Endothelial cell of umbilical vein (primary cell): ENCODE data around the gene CRHR1. TPM values are rescaled to one million over a fixed set of nuclear protein-coding genes. Genes with fewer than 3 reads are reported as not detected.

Source experiments
- BruUV-seq: library from RNA; stranded (reverse); fragments of 400-500 nt; replicated peaks from 2 replicates; lab custom pipeline; 2021; lab: Mats Ljungman, UMichigan
- CTCF ChIA-PET: fragments of 300-600, 350-600 bp; sonication (Branson Sonifier 250); formaldehyde crosslinking; loops from one replicate; lab custom pipeline; 2021; ENCODE audit warnings: antibody characterized with exemption, inconsistent platforms; lab: Charles Lee
- POLR2A ChIA-PET: fragments of 300-600, 350-600 bp; sonication (Branson Sonifier 250); formaldehyde crosslinking; loops from one replicate; lab custom pipeline; 2021; ENCODE audit warnings: antibody characterized with exemption, inconsistent platforms; lab: Charles Lee
- DNase-seq: peaks from one replicate; pipeline ENCODE4 v3.0.0-alpha.2; 2011; ENCODE audit warnings: low read depth, low spot score
- FAIRE-seq: peaks from 2 replicates; lab custom pipeline; 2011; peaks lifted over from hg19 to GRCh38; lab: Jason Lieb, UNC
- H2AFZ ChIP-seq: 2 replicates; pipeline ENCODE4 v1.6.0; 2012; ENCODE audit warnings: low read depth, low read length, control low read depth, inconsistent platforms
- H3K27ac ChIP-seq: 2 replicates; pipeline ENCODE4 v1.5.1; 2011; ENCODE audit warnings: low read depth, mild to moderate bottlenecking, control low read depth, low read length, moderate library complexity; ENCODE audit not compliant: insufficient read depth
- H3K27me3 ChIP-seq, 2 experiments: 2 replicates each; pipeline versions ENCODE4 v1.6.0 to v1.6.1; 2011; ENCODE audit warnings: low read length in 2 of 2, mixed read lengths in 1 of 2; ENCODE audit not compliant: control insufficient read depth in 2 of 2, insufficient read depth in 2 of 2
- H3K36me3 ChIP-seq, 2 experiments: 2 replicates in 1 of 2; 3 replicates in 1 of 2; pipeline ENCODE4 v1.5.1; 2011; ENCODE audit warnings: low read length in 2 of 2, mild to moderate bottlenecking in 1 of 2, moderate library complexity in 1 of 2; ENCODE audit not compliant: control insufficient read depth in 2 of 2, insufficient read depth in 2 of 2; ENCODE audit errors: extremely low read depth in 1 of 2
- H3K4me1 ChIP-seq: 3 replicates; pipeline ENCODE4 v1.5.1; 2011; ENCODE audit warnings: mild to moderate bottlenecking, low read length; ENCODE audit not compliant: control insufficient read depth, insufficient read depth; ENCODE audit errors: extremely low read depth
- H3K4me2 ChIP-seq: 2 replicates; pipeline ENCODE4 v1.6.1; 2011; ENCODE audit warnings: low read length, control low read depth, mixed read lengths; ENCODE audit not compliant: insufficient read depth
- H3K4me3 ChIP-seq, 3 experiments: fragments of 200-600 bp in 1 of 3; sonication (generic), shearing (Covaris generic) in 1 of 3; replicated peaks in 1 of 3; 2 replicates each; pipeline ENCODE4 v1.5.1; 2011 to 2016; ENCODE audit warnings: control low read depth in 3 of 3, low read length in 3 of 3, mild to moderate bottlenecking in 2 of 3, inconsistent platforms in 1 of 3, low read depth in 1 of 3, moderate library complexity in 1 of 3; ENCODE audit not compliant: insufficient read depth in 1 of 3
- H3K79me2 ChIP-seq: 2 replicates; pipeline ENCODE4 v1.6.0; 2012; ENCODE audit warnings: low read length, inconsistent platforms; ENCODE audit not compliant: control insufficient read depth, insufficient read depth
- H3K9ac ChIP-seq: replicated peaks from 2 replicates; pipeline ENCODE3; 2011; ENCODE audit warnings: low read length, control low read depth; ENCODE audit not compliant: insufficient read depth; ENCODE audit errors: extremely low read depth
- H3K9me1 ChIP-seq: replicated peaks from 3 replicates; pipeline ENCODE4 v1.6.0; 2011; ENCODE audit warnings: mild to moderate bottlenecking, low read length; ENCODE audit not compliant: control insufficient read depth, insufficient read depth; ENCODE audit errors: extremely low read depth
- H3K9me3 ChIP-seq: replicated peaks from 2 replicates; pipeline ENCODE4 v1.5.1; 2012; ENCODE audit warnings: low read length, inconsistent platforms; ENCODE audit not compliant: control insufficient read depth, insufficient read depth
- H4K20me1 ChIP-seq: replicated peaks from 2 replicates; pipeline ENCODE3; 2011; ENCODE audit warnings: mild to moderate bottlenecking, low read length; ENCODE audit not compliant: control insufficient read depth, insufficient read depth; ENCODE audit errors: extremely low read depth
- EZH2 ChIP-seq: IDR thresholded peaks from 2 replicates; pipeline ENCODE4 v1.6.1; 2012; ENCODE audit warnings: borderline replicate concordance, low read depth, mild to moderate bottlenecking, moderate library complexity, low read length, inconsistent platforms; ENCODE audit not compliant: severe bottlenecking
- FOS ChIP-seq: IDR thresholded peaks from 2 replicates; pipeline ENCODE4 v1.6.1; 2011; ENCODE audit warnings: mild to moderate bottlenecking, low read length, moderate library complexity, borderline replicate concordance; ENCODE audit not compliant: insufficient read depth
- GATA2 ChIP-seq: IDR thresholded peaks from 2 replicates; pipeline ENCODE4 v1.7.0; 2011; ENCODE audit warnings: low read depth, mild to moderate bottlenecking, moderate library complexity, mixed read lengths, low read length; ENCODE audit not compliant: insufficient read length, insufficient read depth
- JUN ChIP-seq: IDR thresholded peaks from 2 replicates; pipeline ENCODE4 v1.6.1; 2011; ENCODE audit warnings: borderline replicate concordance, low read depth; ENCODE audit not compliant: insufficient read length, insufficient read depth
- MYC ChIP-seq: IDR thresholded peaks from one replicate; pipeline ENCODE4 v1.6.1; 2011; ENCODE audit warnings: mild to moderate bottlenecking, low read depth, low read length
- POLR2A ChIP-seq: IDR thresholded peaks from 2 replicates; pipeline ENCODE4 v1.6.1; 2012; ENCODE audit warnings: low read depth, mild to moderate bottlenecking, control low read depth, low read length
- POLR2AphosphoS5 ChIP-seq: IDR thresholded peaks from 2 replicates; pipeline ENCODE4 v1.6.1; 2012; ENCODE audit warnings: low read depth, mild to moderate bottlenecking, control low read depth, low read length, moderate library complexity; ENCODE audit not compliant: insufficient read depth
- dilution Hi-C: fragments of 300-500 bp; cut with MboI; formaldehyde crosslinking; loops from one replicate; pipeline ENCODE4 v1.15.0; 2019; ENCODE audit warnings: low sequenced_read_pairs; ENCODE audit not compliant: extremely low pct_ligation_motif_present
- intact Hi-C: fragments of 100-400 bp; cut with micrococcal nuclease; formaldehyde crosslinking; loops from one replicate; pipeline ENCODE4 v1.10.0; 2022
- polyA plus RNA-seq, 4 experiments: library from polyadenylated mRNA; depleted of rRNA in 3 of 4; stranded (reverse) in 3 of 4; unstranded in 1 of 4; fragments of >200 nt; gene quantifications; 2 replicates each; pipeline versions ENCODE4 v1.2.1 to v1.2.3, GENCODE V29; 2011 to 2012; ENCODE audit warnings: missing spikeins in 1 of 4
- total RNA-seq: library from RNA; stranded (reverse); gene quantifications from 2 replicates; pipeline ENCODE4 v1.2.3, GENCODE V29; 2021
- TF ChIP-seq, protein P1 (sequence below): IDR thresholded peaks from 2 replicates; pipeline ENCODE4 v1.6.1; 2011; ENCODE audit not compliant: insufficient read depth, insufficient read length
- TF ChIP-seq, protein P2 (sequence below), 2 donors: IDR thresholded peaks; 1 replicate in 1 of 2; 2 replicates in 1 of 2; pipeline ENCODE4 v1.5.1; 2011; ENCODE audit warnings: low read length in 2 of 2, mild to moderate bottlenecking in 2 of 2, moderate library complexity in 2 of 2, control low read depth in 1 of 2, inconsistent platforms in 1 of 2, low read depth in 1 of 2; ENCODE audit not compliant: insufficient read depth in 1 of 2; ENCODE audit errors: extremely low read depth in 1 of 2

CRHR1 gene
- total and polyA plus RNA-seq, 2 donors (not counting 3 experiments of a cell fraction or from before 2014, with no cell fraction given) = not detected

DNA sequence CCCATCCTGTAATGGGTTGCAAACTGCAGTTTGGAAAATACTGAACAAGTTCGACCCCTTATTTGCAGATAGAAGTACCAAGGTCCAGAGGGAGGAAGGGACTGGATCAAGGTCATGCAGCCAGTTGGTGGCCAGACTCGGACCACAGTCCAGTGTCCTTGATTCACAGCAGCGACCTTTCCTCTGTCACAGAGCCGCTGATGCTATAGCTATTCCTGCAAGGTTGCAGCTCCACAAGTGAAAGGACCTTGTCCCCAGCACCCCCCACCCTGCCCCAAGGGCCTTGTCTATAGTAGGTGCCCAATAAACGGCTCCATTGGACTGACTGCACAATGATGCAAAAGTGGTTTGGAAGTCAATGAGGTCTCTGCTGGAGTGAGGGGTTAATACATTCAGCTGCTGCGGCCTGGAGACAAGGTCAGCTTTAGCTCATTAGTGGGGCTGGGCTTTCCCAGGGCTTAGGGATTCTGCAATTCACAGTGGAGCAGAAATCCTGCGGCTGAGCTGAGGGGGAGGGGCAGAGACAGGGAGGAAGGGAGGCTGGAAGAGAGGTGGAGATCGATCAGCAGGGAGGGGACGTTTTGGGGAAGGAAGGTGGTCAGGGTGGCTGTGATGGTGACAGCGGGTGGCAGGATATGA, 13.4 kb upstream of the CRHR1 start:
- no peak overlapping the region for H3K9ac ChIP-seq
- TF ChIP-seq, protein P1, sequence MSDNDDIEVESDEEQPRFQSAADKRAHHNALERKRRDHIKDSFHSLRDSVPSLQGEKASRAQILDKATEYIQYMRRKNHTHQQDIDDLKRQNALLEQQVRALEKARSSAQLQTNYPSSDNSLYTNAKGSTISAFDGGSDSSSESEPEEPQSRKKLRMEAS = no peak
- no peak for TF ChIP-seq GATA2
- no peak for TF ChIP-seq POLR2AphosphoS5
- TF ChIP-seq JUN = no peak
- TF ChIP-seq, protein P2, sequence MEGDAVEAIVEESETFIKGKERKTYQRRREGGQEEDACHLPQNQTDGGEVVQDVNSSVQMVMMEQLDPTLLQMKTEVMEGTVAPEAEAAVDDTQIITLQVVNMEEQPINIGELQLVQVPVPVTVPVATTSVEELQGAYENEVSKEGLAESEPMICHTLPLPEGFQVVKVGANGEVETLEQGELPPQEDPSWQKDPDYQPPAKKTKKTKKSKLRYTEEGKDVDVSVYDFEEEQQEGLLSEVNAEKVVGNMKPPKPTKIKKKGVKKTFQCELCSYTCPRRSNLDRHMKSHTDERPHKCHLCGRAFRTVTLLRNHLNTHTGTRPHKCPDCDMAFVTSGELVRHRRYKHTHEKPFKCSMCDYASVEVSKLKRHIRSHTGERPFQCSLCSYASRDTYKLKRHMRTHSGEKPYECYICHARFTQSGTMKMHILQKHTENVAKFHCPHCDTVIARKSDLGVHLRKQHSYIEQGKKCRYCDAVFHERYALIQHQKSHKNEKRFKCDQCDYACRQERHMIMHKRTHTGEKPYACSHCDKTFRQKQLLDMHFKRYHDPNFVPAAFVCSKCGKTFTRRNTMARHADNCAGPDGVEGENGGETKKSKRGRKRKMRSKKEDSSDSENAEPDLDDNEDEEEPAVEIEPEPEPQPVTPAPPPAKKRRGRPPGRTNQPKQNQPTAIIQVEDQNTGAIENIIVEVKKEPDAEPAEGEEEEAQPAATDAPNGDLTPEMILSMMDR (IDR thresholded peaks at IDR 0.05; ENCODE audit: extremely low read depth in 1 of 2, insufficient read depth in 1 of 2, low read depth in 1 of 2, low read length in 2 of 2) = no peak
- TF ChIP-seq MYC = no peak
- TF ChIP-seq FOS = no peak
- no peak for TF ChIP-seq EZH2
- no peak for TF ChIP-seq POLR2A
- FAIRE-seq (no peak), DNase-seq (no peak)
- no peak overlapping the region for H2AFZ ChIP-seq
- H4K20me1 ChIP-seq = no peaks in the 10 kb centered on the region
- H3K27me3 ChIP-seq = peaks cover 4 to 5% of the 10 kb centered on the region in 2 experiments
- no peak overlapping the region for H3K27ac ChIP-seq
- no peaks in the 10 kb centered on the region for H3K9me3 ChIP-seq
- H3K4me3 ChIP-seq = no peak overlapping the region
- no peaks in the 10 kb centered on the region for H3K4me1 ChIP-seq
- no peak overlapping the region for H3K4me2 ChIP-seq
- POLR2A ChIA-PET = no interaction called here
- BruUV-seq = no TSS peak
- no peaks in the 10 kb centered on the region for H3K79me2 ChIP-seq
- no peaks in the 10 kb centered on the region for H3K9me1 ChIP-seq
- dilution Hi-C loops (no loop called here), intact Hi-C loops (no loop called here)
- H3K36me3 ChIP-seq = no peaks in the 10 kb centered on the region
- CTCF ChIA-PET = interaction anchor here (1.3 to 1.7 kb wide), 3 partner anchors 16 to 130 kb away, joined by 3 to 7 read pairs (median 4); no protein-coding TSS in a partner anchor
